22Rv1 (cell line): Measurements from ENCODE around the gene SEPTIN5.

ENCODE experiments used
- CTCF ChIP-seq: fragments of 450-650 bp; IDR thresholded peaks from 2 replicates; pipeline ENCODE4 v1.5.1; 2017; ENCODE audit warnings: mild to moderate bottlenecking
- ZFX ChIP-seq: fragments of 450-650 bp; IDR thresholded peaks from 2 replicates; pipeline ENCODE4 v1.6.1; 2017; ENCODE audit warnings: antibody characterized with exemption, borderline replicate concordance

- TF ChIP-seq CTCF = no peak
- no peak for TF ChIP-seq ZFX
Observed at GRCh38 chr22:19681863-19682245, 32.4 kb upstream of the SEPTIN5 start.
